ENCODE measurements around the gene OLIG2. TPM values are rescaled to one million over a fixed set of nuclear protein-coding genes. Genes with fewer than 3 reads are reported as not detected.

Gene OLIG2
- total RNA-seq, 4 donors from 2014 or later, result not detected

- DNase-seq (ENCODE audit: low spot score) (no peak), ATAC-seq (ENCODE audit: low FRiP score) (no peak)
- TF ChIP-seq CTCF (IDR thresholded peaks at IDR 0.05), result no peak
These were observed 2.0 kb upstream of the OLIG2 start for GRCh38 chr21:33023574-33024200.

- DNase-seq (ENCODE audit: low spot score), result no peak
- no peak for ATAC-seq (ENCODE audit: low FRiP score)
- TF ChIP-seq CTCF (IDR thresholded peaks at IDR 0.05), result no peak
These were observed 1.3 kb upstream of the OLIG2 start for GRCh38 chr21:33024201-33025103.

- DNase-seq (ENCODE audit: low spot score), result no peak
- ATAC-seq (ENCODE audit: low FRiP score), result no peak
- no peak for TF ChIP-seq CTCF (IDR thresholded peaks at IDR 0.05)
These were observed 638 bp upstream of the OLIG2 start for GRCh38 chr21:33025106-33025488.

- no peak for TF ChIP-seq CTCF (IDR thresholded peaks at IDR 0.05)
- ATAC-seq (ENCODE audit: low FRiP score) (no peak), DNase-seq (ENCODE audit: low spot score) (no peak)
These were observed 716 bp downstream of the OLIG2 start for GRCh38 chr21:33026443-33026858.

GRCh38 chr21:33026878-33027400 lies 1.2 kb downstream of the OLIG2 start:
- no peak for ATAC-seq (ENCODE audit: low FRiP score)
- TF ChIP-seq CTCF (IDR thresholded peaks at IDR 0.05), result no peak

GRCh38 chr21:33027401-33028286 lies 1.9 kb downstream of the OLIG2 start:
- no peak for DNase-seq (ENCODE audit: low spot score)

More at GRCh38 chr21:33026878-33027400, 1.2 kb downstream of the OLIG2 start:
- DNase-seq (ENCODE audit: low spot score), result no peak

More at GRCh38 chr21:33027401-33028286, 1.9 kb downstream of the OLIG2 start:
- no peak for ATAC-seq (ENCODE audit: low FRiP score)
- TF ChIP-seq CTCF (IDR thresholded peaks at IDR 0.05), result no peak
